T1000 (cell line): ENCODE results near the gene ZNF687.

Experiments used
- DNase-seq: peaks from one replicate; lab custom pipeline; 2025; ENCODE audit warnings: mixed read lengths; lab: John Stamatoyannopoulos, UW

ZNF687 gene

GRCh38 chr1:151277249-151277648 lies 4.8 kb upstream of the ZNF687 start:
- no peak for DNase-seq

DNA sequence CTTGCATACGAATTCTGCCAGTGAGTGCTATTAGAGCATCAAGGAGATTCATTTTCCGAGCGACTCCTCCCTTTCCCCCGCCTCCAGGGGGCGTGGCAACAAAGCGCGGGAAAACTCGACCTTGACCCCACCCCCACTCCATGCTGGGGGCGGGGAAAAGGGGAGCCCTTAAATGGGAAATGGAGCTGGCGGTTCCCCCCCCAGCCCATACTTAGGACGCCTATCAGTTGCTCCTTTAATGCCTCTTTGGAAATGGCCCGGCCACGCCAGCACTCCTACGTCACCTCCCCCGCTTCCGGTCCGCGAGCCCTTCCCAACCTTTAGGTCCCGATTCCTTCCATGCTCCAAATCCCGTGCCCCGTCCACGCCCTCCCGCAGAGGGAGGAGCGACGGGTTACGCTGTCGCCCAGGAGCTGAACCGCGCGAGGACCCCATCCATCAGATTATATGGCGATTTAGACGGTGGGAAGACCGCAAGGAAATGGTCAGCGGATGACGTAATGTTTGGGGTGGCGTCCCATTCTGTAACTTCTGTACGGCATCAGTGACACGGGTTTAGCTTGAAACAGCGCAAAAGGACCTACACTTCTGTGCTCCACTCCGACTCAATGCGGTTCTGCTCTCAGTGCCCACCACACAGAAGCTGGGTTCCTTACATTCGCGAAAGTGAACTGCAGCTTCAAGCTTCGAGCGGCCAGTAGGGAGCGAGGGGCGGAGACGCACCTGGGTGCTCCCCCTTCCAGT lies 702 bp upstream of the ZNF687 start:
- DNase-seq = peak; percentile 95

DNA sequence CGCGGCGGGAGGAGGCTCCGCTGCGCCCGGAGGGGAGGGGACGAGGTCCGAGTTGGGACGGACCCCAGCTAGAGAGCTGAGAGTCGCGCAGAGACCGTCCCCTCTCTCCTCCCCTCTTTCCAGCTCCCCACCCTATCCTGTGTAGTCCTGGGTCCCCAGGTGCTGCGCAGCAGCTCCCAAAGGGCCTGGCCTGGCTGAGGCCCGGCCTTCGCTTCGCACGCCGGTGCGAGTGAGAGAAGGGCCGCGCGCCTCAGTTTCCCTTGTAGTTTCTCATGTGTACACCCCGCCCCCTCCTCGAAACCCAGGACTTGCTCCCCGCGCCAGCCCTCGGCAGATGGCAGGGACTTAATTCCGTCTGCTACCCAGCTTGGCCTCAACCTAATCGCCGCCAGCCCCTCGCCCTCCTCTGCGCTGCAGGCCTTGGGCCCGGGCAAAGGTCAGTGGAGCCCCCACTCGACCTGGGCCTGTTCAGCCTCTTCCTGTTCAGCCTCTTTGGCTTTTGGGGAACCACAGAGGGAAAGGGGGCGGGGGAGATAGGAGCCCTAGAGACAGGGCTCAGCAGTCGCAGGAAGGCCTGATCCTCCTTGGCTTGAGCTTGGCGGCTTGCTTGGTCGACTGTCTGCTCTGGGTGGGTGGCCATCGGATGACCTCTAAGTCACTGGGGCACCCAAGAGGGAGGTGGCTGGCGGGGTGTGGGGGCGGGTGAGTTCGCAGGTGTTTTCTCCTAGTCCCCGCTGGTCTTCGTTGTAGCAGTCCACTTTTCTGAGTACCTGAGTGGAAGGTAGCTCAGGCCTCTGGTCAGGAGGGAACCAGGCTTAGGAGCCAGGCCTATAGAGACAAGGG lies 1.0 kb downstream of the ZNF687 start:
- DNase-seq = no peak

DNA sequence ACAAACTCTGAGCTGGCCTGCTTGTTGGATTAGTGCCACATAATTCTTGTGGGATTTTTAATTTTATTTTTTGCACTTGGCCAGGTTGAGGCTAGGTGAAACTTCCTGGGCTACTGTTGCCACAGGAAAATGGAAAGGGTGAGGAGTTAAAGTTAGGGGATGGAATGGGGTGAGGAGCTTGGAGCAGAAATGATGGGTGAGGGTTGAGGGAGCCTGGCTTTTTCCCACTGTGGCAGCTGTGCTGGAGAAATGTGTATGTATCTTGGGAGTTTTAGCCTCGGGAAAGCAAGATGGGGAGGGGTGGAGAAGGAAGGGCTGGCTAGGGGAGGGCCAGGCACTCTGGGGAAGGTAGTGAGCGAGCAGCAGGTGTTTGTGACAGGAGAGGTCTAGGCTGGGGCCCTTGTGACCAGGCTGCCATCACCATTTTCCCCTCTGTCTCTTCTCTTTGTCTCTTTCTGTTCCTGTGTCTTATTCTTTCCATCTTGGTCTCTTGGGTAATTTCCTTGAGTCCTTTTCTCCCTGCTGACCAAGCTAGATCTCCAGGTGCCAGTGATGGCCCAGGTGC lies 2.0 kb downstream of the ZNF687 start:
- DNase-seq = no peak

DNA sequence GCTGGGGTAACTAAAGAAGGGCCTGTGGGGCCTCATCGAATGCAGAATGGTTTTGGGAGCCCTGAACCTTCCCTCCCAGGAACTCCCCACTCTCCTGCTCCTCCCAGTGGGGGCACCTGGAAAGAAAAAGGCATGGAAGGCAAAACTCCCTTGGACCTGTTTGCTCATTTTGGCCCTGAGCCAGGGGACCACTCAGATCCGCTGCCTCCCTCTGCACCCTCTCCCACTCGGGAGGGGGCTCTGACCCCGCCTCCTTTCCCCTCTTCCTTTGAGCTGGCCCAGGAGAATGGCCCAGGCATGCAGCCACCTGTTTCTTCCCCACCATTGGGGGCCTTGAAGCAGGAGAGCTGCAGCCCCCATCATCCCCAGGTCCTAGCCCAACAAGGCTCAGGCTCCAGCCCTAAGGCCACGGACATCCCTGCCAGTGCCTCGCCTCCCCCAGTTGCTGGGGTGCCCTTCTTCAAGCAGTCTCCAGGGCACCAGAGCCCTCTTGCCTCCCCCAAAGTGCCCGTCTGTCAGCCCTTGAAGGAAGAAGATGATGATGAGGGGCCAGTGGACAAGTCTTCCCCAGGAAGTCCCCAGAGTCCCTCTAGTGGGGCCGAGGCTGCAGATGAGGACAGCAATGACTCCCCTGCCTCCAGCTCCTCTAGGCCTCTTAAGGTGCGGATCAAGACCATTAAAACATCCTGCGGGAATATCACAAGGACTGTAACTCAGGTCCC lies 4.7 kb downstream of the ZNF687 start:
- DNase-seq = no peak

DNA sequence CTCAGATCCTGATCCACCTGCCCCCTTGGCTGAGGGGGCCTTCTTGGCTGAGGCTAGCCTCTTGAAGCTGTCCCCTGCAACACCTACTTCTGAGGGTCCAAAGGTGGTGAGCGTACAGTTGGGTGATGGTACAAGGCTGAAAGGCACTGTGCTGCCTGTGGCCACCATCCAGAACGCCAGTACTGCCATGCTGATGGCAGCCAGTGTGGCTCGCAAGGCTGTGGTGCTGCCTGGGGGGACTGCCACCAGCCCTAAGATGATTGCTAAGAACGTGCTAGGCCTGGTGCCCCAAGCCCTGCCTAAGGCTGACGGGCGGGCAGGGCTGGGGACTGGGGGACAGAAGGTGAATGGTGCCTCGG lies 5.2 kb downstream of the ZNF687 start:
- no peak for DNase-seq

- no peak for DNase-seq
Observed at GRCh38 chr1:151287767-151288500, 5.8 kb downstream of the ZNF687 start.

- DNase-seq = no peak
Observed at GRCh38 chr1:151288502-151288901, 6.4 kb downstream of the ZNF687 start.

DNA sequence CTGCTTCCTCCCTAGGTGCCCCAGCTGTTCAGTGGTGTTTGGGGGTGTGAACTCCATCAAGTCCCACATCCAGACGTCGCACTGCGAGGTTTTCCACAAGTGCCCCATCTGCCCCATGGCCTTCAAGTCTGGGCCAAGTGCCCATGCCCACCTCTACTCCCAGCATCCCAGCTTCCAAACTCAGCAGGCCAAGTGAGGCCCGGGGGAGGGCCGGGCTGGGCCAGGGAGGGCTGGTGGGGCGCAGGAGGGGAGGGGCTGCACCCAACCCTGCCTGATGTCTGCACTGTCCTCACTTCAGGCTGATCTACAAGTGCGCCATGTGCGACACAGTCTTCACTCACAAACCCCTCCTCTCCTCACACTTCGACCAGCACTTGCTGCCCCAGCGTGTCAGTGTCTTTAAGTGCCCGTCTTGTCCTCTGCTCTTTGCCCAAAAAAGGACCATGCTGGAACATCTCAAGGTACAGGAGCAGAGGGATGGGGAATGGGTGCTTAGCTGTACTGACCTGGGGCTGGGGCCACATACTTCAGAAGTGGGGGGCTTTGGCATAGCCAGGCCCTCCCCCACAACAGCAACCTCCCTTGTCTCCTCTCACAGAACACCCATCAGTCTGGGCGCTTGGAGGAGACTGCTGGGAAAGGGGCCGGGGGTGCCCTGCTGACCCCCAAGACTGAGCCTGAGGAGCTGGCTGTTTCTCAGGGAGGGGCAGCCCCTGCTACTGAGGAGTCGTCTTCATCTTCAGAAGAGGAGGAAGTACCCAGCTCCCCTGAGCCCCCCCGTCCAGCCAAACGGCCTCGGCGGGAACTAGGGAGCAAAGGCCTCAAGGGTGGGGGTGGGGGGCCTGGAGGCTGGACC lies 7.2 kb downstream of the ZNF687 start:
- no peak for DNase-seq

DNA sequence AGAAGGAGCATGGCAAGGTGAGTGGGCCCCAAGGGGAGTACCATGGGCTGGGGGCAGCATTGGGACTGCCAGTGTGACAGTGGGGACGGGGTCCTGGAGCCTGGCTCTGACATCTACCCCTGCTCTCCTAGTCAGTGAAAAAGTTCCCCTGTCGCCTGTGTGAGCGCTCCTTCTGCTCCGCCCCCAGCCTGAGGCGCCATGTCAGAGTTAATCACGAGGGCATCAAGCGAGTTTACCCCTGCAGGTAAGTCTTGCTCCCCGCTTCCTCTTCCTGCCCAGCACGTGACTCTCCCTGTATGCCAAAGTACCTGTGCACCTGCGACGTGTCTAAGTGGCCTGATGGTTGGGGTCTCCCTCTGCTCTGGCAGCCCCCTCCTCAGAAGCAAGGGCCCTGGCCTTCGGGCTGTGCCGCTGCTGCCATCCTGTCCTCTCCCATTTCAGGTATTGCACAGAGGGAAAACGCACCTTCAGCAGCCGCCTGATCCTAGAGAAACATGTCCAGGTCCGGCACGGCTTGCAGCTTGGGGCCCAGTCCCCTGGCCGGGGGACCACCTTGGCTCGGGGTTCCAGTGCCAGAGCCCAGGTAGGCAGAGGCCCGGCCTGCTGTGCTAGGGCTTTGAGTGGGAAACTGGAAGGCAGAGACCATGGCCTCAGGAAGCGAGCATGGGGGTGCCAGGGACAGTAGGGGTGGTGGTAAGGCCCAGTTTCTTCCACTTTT lies 8.1 kb downstream of the ZNF687 start:
- no peak for DNase-seq

GRCh38 chr1:151290709-151291303 lies 8.7 kb downstream of the ZNF687 start:
- DNase-seq = no peak

GRCh38 chr1:151292207-151293030 lies 10.3 kb downstream of the ZNF687 start:
- DNase-seq = no peak

DNA sequence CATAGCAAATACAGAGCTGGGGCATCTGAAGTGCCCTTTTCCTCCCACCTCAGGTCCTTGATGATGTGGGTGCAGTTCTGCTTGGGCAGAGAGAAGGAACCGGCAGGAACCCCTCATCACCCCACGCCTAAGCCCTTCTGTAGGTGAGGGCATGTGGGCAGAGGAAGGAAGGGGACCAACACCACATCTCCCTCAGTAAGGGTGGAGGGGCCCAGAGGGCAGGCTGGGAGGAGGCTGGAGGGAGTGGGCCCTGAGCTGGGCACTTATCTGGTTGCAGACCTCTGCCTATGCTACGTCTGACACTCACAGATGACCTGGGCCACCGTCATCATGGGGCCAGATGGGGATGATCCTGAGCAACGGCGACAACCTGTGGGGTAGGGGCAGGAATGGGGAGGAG lies 11.0 kb downstream of the ZNF687 start:
- DNase-seq = no peak

DNA sequence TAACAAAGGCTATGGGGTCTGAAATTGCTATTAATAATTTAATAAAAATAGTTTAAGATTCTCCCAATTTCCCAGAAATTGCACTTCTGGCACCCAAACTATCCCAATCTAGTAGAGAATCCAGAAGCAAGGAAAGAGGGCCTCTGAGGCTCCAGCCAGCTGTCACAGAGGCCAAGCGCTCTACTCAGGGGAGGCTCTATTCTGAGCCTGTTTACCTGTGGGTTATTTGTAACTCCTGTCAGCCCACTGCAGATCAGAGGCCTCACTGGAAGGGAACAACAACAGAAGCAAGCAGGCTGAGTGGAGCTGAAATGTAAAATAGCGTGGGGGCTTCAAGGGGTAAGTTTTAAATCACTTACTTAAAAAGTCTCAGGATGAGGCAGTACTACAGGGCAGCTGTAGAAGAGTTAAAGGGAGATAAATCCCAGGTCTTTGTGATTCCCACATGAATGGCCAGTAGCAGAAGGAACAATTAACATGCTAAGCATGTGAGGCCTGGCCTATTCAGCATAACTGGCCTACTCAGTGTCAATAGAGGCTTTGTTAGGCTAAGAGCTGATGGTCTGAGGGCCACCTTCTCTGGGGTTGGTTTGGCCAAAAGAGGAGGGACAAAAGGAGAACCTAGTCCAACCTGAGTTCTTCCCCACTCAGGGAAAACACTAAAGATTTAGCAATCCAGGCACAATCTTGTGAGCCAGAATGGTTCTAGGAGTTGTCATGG lies 12.8 kb downstream of the ZNF687 start:
- DNase-seq = no peak

DNA sequence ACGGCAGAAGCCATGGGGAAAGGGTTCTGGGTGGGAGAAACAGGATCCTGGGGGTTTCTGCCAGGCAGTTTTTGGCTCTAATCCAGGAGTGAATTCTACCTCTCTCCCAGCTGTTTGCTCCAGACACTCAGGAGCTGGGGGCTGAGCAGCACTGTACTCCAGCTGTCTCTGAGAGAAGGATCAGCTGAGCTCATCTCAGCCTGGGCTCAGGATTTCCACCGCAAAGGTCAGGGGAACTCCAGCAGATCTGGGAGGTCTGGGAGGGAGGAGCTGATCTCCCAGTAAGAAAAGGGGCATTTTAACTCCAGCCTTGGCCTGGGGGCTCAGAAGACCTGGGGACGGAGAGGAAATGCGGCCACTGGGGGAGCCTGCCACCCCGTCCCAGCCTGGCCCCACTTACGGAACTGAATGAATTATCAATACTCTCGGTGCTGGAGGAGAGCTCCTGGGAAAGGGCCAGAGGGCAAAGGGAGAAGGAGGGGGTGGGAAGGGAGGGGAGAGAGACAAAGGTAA lies 27.8 kb downstream of the ZNF687 start:
- no peak for DNase-seq

GRCh38 chr1:151311011-151311410 lies 28.9 kb downstream of the ZNF687 start:
- DNase-seq = no peak

GRCh38 chr1:151311589-151312331 lies 29.7 kb downstream of the ZNF687 start:
- DNase-seq = peak; percentile 93
